ENCODE data around the gene C2CD3. TPM values are rescaled to one million over a fixed set of nuclear protein-coding genes. Genes with fewer than 3 reads are reported as not detected.

The C2CD3 gene
- total RNA-seq, 1 donor from 2014 or later: 12.2 TPM

DNA sequence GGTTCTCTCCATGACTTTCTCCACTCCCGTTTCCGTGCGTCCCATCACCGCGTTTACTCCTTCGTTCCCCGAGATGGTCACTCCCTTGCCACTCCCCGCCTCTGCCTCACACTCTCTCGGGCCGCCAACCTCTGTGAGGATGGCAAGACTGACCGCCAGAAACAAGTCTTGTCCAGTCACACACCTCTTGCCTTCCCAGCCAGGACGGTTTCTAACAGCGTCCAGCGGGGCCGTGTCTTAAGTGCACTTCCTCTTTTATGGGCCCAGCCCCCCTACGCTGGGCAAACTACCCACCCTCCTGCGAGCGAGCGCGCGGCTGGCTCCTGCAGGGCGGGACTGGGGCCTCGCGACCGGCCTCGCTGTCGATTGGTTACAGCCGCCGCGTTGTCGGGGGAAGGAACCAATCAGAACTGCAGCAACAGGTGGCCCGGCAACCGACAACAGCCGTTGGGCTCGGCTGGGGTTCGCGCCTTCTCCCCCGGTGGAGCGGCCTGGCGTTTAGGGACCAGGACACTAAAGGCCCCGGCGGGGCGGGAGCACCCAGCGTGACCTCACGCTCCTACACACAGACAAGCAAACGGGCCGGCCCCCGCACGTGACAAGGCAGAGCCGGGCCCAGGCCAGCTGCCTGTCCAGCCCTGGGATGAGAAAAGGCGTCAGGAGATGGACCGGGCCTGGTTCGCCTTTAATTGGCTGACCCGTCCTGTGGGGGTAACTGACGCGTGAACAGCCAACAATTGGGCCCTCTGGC, 187.6 kb downstream of the C2CD3 start:
- peaks cover under 1% of the 10 kb centered on the region for H3K36me3 ChIP-seq (ENCODE audit: control insufficient read depth, insufficient read depth, low read length)
- TF ChIP-seq, protein P1, sequence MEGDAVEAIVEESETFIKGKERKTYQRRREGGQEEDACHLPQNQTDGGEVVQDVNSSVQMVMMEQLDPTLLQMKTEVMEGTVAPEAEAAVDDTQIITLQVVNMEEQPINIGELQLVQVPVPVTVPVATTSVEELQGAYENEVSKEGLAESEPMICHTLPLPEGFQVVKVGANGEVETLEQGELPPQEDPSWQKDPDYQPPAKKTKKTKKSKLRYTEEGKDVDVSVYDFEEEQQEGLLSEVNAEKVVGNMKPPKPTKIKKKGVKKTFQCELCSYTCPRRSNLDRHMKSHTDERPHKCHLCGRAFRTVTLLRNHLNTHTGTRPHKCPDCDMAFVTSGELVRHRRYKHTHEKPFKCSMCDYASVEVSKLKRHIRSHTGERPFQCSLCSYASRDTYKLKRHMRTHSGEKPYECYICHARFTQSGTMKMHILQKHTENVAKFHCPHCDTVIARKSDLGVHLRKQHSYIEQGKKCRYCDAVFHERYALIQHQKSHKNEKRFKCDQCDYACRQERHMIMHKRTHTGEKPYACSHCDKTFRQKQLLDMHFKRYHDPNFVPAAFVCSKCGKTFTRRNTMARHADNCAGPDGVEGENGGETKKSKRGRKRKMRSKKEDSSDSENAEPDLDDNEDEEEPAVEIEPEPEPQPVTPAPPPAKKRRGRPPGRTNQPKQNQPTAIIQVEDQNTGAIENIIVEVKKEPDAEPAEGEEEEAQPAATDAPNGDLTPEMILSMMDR (IDR thresholded peaks at IDR 0.05; ENCODE audit: insufficient read depth, low read length, poor library complexity, severe bottlenecking): no peak
- peak overlapping the region; percentile 68 for H3K4me3 ChIP-seq (ENCODE audit: low read depth, low read length)
- no peaks in the 10 kb centered on the region for H3K27me3 ChIP-seq (ENCODE audit: control insufficient read depth, insufficient read depth, low read length)
- DNase-seq (ENCODE audit: low read depth): peak; percentile 78

- Histone ChIP-seq H3K27me3 (ENCODE audit: control insufficient read depth, insufficient read depth, low read length) (no peaks in the 10 kb centered on the region), H3K36me3 (ENCODE audit: control insufficient read depth, insufficient read depth, low read length) (peaks cover 4% of the 10 kb centered on the region), H3K4me3 (ENCODE audit: low read depth, low read length) (peak within 1 kb of the TSS; percentile 68)
- no peak for DNase-seq (ENCODE audit: low read depth)
- TF ChIP-seq, protein P1 (IDR thresholded peaks at IDR 0.05; ENCODE audit: insufficient read depth, low read length, poor library complexity, severe bottlenecking): no peak
These were observed 188.2 kb downstream of the C2CD3 start, which contains the start of gene UCP2 for GRCh38 chr11:73982595-73982989. Gene UCP2 (minus strand): TSS chr11:73982843. CDS start chr11:73978378, 4,465 bp downstream.

GRCh38 chr11:73981051-73981805, 189.6 kb downstream of the C2CD3 start:
- H3K27me3 ChIP-seq (ENCODE audit: control insufficient read depth, insufficient read depth, low read length): no peaks in the 10 kb centered on the region
- peaks cover 9% of the 10 kb centered on the region for H3K36me3 ChIP-seq (ENCODE audit: control insufficient read depth, insufficient read depth, low read length)
- TF ChIP-seq, protein P1 (IDR thresholded peaks at IDR 0.05; ENCODE audit: insufficient read depth, low read length, poor library complexity, severe bottlenecking): no peak
- no peak for DNase-seq (ENCODE audit: low read depth)
- H3K4me3 ChIP-seq (ENCODE audit: low read depth, low read length): peak overlapping the region; percentile 68

GRCh38 chr11:73980001-73980961, 190.5 kb downstream of the C2CD3 start:
- peak; percentile 31 for DNase-seq (ENCODE audit: low read depth)
- Histone ChIP-seq H3K36me3 (ENCODE audit: control insufficient read depth, insufficient read depth, low read length) (peaks cover 9% of the 10 kb centered on the region), H3K27me3 (ENCODE audit: control insufficient read depth, insufficient read depth, low read length) (no peaks in the 10 kb centered on the region), H3K4me3 (ENCODE audit: low read depth, low read length) (no peak overlapping the region)
- TF ChIP-seq, protein P1 (IDR thresholded peaks at IDR 0.05; ENCODE audit: insufficient read depth, low read length, poor library complexity, severe bottlenecking): no peak

GRCh38 chr11:73978576-73979086, 192.2 kb downstream of the C2CD3 start:
- TF ChIP-seq, protein P1 (IDR thresholded peaks at IDR 0.05; ENCODE audit: insufficient read depth, low read length, poor library complexity, severe bottlenecking): no peak
- Histone ChIP-seq H3K36me3 (ENCODE audit: control insufficient read depth, insufficient read depth, low read length) (peaks cover 11% of the 10 kb centered on the region), H3K4me3 (ENCODE audit: low read depth, low read length) (no peak overlapping the region), H3K27me3 (ENCODE audit: control insufficient read depth, insufficient read depth, low read length) (no peaks in the 10 kb centered on the region)
- DNase-seq (ENCODE audit: low read depth): no peak
